HCT116 (cell line): ENCODE results near the gene WDR37.

Experiments used
- CEBPB ChIP-seq: IDR thresholded peaks from 2 replicates; pipeline ENCODE4 v1.6.1; 2012; ENCODE audit warnings: low read depth
- CTCF ChIP-seq, 3 experiments: fragments of 200-600 bp in 1 of 3; sonication (generic) in 1 of 3; IDR thresholded peaks in 2 of 3; conservative IDR thresholded peaks in 1 of 3; 2 replicates each; pipeline ENCODE4 v1.5.1; 2012 to 2017; ENCODE audit warnings: low read depth in 2 of 3, low read length in 2 of 3, antibody characterized with exemption in 1 of 3, borderline replicate concordance in 1 of 3, control low read depth in 1 of 3, mild to moderate bottlenecking in 1 of 3, mixed read lengths in 1 of 3, mixed run types in 1 of 3, moderate library complexity in 1 of 3; ENCODE audit not compliant: insufficient read depth in 1 of 3
- EGR1 ChIP-seq: IDR thresholded peaks from 2 replicates; pipeline ENCODE4 v1.6.1; 2012; ENCODE audit warnings: low read depth
- EZH2 ChIP-seq: fragments of 200-600 bp; sonication (generic); IDR thresholded peaks from 2 replicates; pipeline ENCODE4 v1.6.1; 2017; ENCODE audit warnings: antibody characterized with exemption, mixed run types
- EZH2phosphoT487 ChIP-seq: fragments of 200-600 bp; IDR thresholded peaks from 2 replicates; pipeline ENCODE4 v1.6.1; 2018; ENCODE audit warnings: antibody characterized with exemption, borderline replicate concordance
- JUND ChIP-seq: IDR thresholded peaks from 2 replicates; pipeline ENCODE4 v1.6.1; 2012
- MAX ChIP-seq: IDR thresholded peaks from 2 replicates; pipeline ENCODE4 v1.6.1; 2012
- POLR2A ChIP-seq: IDR thresholded peaks from 2 replicates; pipeline ENCODE4 v1.7.0; 2011; ENCODE audit warnings: borderline replicate concordance; ENCODE audit not compliant: insufficient read depth, insufficient read length; ENCODE audit errors: extremely low read depth
- POLR2AphosphoS5 ChIP-seq: IDR thresholded peaks from 2 replicates; pipeline ENCODE4 v1.6.1; 2011; ENCODE audit warnings: mild to moderate bottlenecking, low read depth, low read length, moderate library complexity
- SRF ChIP-seq: IDR thresholded peaks from 2 replicates; pipeline ENCODE4 v1.6.1; 2012; ENCODE audit warnings: low read depth
- YY1 ChIP-seq: IDR thresholded peaks from 2 replicates; pipeline ENCODE4 v1.6.1; 2011; ENCODE audit warnings: low read length, low read depth, moderate library complexity, mild to moderate bottlenecking; ENCODE audit not compliant: insufficient replicate concordance; ENCODE audit errors: extremely low read depth
- ZNF274 ChIP-seq: fragments of 200-500 bp; sonication (Bioruptor generic); IDR thresholded peaks from 2 replicates; pipeline ENCODE4 v1.6.1; 2014; ENCODE audit warnings: mild to moderate bottlenecking, low read depth, low read length, inconsistent platforms

- TF ChIP-seq POLR2AphosphoS5, result no peak
- no peak for TF ChIP-seq CTCF (IDR thresholded peaks at IDR 0.05 in 2 of 3, conservative IDR thresholded peaks at IDR 0.05 in 1 of 3; ENCODE audit: borderline replicate concordance in 1 of 3, insufficient read depth in 1 of 3, low read depth in 2 of 3, low read length in 2 of 3)
- no peak for TF ChIP-seq EZH2phosphoT487
- no peak for TF ChIP-seq EGR1
- no peak for TF ChIP-seq YY1
- TF ChIP-seq EZH2, result no peak
- no peak for TF ChIP-seq MAX
- TF ChIP-seq POLR2A, result no peak
- TF ChIP-seq SRF, result no peak
- TF ChIP-seq CEBPB, result no peak
- no peak for TF ChIP-seq ZNF274
- TF ChIP-seq JUND, result no peak
These were observed 110.7 kb downstream of the WDR37 start for GRCh38 chr10:1166828-1167275.
